SK-N-MC (cell line): ENCODE results near the gene FNIP2.
A peak's percentile ranks its signal among the peaks of the same experiment; 100 is the strongest.

Source experiments
- DNase-seq: peaks from one replicate; pipeline ENCODE4 v3.0.0-alpha.2; 2011; ENCODE audit warnings: low read depth, low spot score
- H3K27ac ChIP-seq: fragments of 200-600 bp; sonication (generic); 2 replicates; pipeline ENCODE4 v1.5.1; 2016; ENCODE audit warnings: mixed run types
- H3K36me3 ChIP-seq: fragments of 200-600 bp; sonication (generic); 2 replicates; pipeline ENCODE4 v1.6.1; 2017; ENCODE audit warnings: antibody characterized with exemption, low read length, mixed read lengths; ENCODE audit not compliant: insufficient read depth
- H3K4me3 ChIP-seq: fragments of 200-600 bp; sonication (generic); 2 replicates; pipeline ENCODE4 v1.5.1; 2016
- H3K9ac ChIP-seq: fragments of 200-600 bp; sonication (generic); 2 replicates; pipeline ENCODE4 v1.8.0; 2017; ENCODE audit warnings: mixed run types, mixed read lengths; ENCODE audit not compliant: insufficient read length
- H3K9me3 ChIP-seq: fragments of 200-600 bp; sonication (generic); 2 replicates; pipeline ENCODE4 v1.6.1; 2017; ENCODE audit warnings: low read depth, mild to moderate bottlenecking, antibody characterized with exemption, low read length, moderate library complexity, mixed read lengths
- EZH2 ChIP-seq: fragments of 200-600 bp; sonication (generic); IDR thresholded peaks from one replicate; pipeline ENCODE4 v1.6.1; 2017; ENCODE audit warnings: antibody characterized with exemption
- FOXP2 ChIP-seq: optimal IDR thresholded peaks from 2 replicates; pipeline ENCODE3; 2011; ENCODE audit warnings: mild to moderate bottlenecking, moderate library complexity; ENCODE audit not compliant: insufficient read depth; ENCODE audit errors: extremely low read length, control extremely low read depth
- POLR2AphosphoS5 ChIP-seq: IDR thresholded peaks from 2 replicates; pipeline ENCODE4 v1.6.1; 2012; ENCODE audit warnings: mild to moderate bottlenecking, low read depth, low read length, borderline replicate concordance

The FNIP2 gene

DNA sequence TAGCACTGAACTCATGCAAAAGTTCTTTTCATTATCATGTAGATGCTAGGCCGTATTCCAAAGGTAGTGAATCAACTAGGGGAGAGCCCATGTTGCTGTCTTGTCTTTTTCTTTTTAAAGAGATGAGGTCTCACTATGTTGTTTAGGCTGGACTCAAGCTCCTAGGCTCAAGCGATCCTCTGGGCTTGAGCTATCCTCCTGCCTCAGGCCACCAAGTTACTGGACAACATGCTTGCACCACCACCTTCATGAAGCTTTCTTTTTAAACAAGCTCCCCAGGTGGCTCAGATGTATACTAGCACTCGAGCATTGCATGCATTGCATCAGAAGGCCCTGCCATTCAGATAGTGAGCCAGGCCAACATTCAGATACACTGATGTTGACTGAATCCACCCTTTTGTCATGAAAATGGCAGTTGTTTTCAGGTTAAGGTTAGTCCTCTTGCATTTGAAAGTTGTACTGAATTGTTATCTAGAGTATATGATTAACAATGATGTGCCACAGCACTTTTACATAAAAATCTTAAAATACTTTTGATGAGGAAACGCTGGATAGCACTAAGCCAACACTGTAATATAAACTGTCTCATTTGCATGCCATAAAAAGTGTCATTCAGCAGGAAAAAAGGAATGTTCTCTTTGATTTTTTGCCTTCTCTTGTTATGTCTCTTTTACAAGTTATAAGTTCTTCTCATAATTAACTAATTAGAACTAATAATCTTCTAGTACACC is 76.7 kb downstream of the FNIP2 start:
- DNase-seq, result no peak
- no peak overlapping the region for H3K4me3 ChIP-seq
- no peaks in the 10 kb centered on the region for H3K36me3 ChIP-seq
- no peak overlapping the region for H3K27ac ChIP-seq
- no peaks in the 10 kb centered on the region for H3K9me3 ChIP-seq
- H3K9ac ChIP-seq, result no peak overlapping the region
- TF ChIP-seq EZH2 (no peak), POLR2AphosphoS5 (no peak), FOXP2 (no peak)

DNA sequence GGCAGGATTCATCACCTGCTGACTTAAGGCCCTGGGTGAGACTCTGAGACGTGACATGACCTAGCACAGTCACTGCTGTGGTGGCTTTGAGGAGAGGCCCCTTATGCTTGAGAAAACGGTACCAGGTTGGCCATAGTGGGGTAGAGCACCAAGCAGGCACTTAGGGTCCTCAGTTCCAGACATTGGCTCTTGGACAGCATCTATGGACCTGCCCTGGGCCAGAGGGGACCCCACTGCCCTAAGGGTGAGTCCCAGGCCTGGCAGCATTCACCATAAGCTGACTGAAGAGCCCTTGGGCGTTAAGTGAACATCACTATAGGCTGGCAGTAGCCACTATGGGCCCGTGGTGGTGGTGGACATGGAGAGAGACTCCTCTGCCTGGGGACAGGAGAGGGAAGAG is 78.7 kb downstream of the FNIP2 start:
- no peak overlapping the region for H3K4me3 ChIP-seq
- no peaks in the 10 kb centered on the region for H3K36me3 ChIP-seq
- no peak overlapping the region for H3K27ac ChIP-seq
- TF ChIP-seq POLR2AphosphoS5 (no peak), FOXP2 (no peak), EZH2 (no peak)
- DNase-seq, result no peak
- H3K9ac ChIP-seq, result no peak overlapping the region
- H3K9me3 ChIP-seq, result no peaks in the 10 kb centered on the region

DNA sequence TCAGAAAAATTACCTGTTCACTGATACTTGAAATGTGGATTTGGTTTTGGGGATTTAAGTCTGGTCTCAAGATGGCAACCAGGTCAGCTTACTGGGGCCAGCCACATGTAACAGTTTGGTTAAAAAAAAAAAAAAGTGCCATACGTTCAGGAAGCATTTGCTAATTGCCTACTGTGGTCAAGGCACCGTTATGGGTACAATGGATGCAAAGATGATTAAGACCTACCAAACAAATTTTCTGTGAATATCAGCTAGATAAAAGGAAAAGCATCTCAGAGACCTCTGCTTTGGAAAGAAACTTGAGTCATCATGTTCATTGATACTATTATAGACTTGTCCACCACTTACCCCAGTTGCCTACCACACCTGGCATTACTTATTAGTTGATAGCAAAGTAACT is 80.9 kb downstream of the FNIP2 start:
- Histone ChIP-seq H3K27ac (no peak overlapping the region), H3K4me3 (no peak overlapping the region), H3K9ac (no peak overlapping the region), H3K36me3 (no peaks in the 10 kb centered on the region), H3K9me3 (no peaks in the 10 kb centered on the region)
- no peak for DNase-seq
- TF ChIP-seq FOXP2 (no peak), POLR2AphosphoS5 (no peak), EZH2 (no peak)

DNA sequence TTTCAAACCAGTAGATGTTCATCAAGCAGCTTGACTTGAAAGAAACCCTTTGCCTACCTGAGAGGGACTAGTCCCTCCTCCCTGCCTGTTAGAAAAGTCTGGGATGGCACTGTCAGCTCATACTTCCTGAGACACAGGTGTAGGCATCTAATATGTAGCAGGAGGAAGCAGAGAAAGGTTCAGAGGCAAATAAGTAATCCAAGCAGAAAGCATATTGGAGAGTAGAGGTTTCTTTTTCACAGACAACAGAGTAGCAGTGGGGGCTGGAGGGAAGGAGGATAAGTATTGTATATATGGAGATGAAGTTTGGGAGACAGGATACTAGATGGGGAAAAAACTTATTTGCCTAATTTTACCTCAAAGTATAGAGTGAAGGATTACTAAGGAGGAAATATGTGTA is 81.5 kb downstream of the FNIP2 start:
- Histone ChIP-seq H3K36me3 (no peaks in the 10 kb centered on the region), H3K9ac (no peak overlapping the region), H3K27ac (no peak overlapping the region), H3K4me3 (no peak overlapping the region), H3K9me3 (no peaks in the 10 kb centered on the region)
- DNase-seq, result no peak
- TF ChIP-seq EZH2 (no peak), FOXP2 (no peak), POLR2AphosphoS5 (no peak)

DNA sequence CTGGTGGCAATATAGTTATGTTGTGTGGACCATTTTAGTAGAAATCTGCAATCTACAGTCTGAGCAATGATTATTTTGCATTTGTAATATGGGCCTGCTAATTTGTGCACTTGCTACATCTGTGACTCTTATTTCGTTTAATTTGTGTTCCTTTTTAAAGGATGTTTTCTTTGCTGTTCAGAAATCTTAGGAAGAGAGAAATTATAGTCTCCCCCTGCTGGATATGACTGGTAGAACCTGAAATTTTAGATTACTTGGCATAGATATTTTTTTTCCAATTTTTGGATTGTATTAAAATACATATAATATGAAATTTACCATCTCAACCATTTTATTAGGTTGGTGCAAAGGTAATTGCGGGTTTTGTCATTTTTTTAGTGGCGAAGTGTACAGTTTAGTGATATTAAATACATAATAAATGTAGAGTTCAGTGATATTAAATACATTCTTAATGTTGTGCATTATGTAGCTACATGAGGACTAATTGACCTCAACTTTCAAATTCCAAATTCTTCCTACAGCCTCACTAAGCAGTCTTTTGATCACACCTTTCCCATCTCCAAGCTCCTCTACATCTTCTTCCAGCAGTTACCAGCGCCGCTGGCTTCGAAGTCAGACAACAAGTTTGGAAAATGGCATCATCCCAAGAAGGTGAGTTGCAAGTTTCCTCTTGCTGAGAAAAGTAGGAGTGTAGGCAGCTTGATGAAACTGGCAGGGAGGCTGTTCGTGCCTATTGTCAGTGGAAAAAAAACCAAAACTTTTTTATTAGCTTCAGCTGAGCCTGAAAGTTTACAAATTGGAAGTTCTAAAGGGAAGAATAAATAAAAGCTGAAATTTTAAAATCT is 82.2 kb downstream of the FNIP2 start:
- H3K4me3 ChIP-seq, result no peak overlapping the region
- H3K9ac ChIP-seq, result no peak overlapping the region
- TF ChIP-seq POLR2AphosphoS5, result no peak
- no peak for TF ChIP-seq FOXP2
- no peak for TF ChIP-seq EZH2
- DNase-seq, result no peak
- H3K27ac ChIP-seq, result no peak overlapping the region
- H3K9me3 ChIP-seq, result no peaks in the 10 kb centered on the region
- H3K36me3 ChIP-seq, result no peaks in the 10 kb centered on the region

- Histone ChIP-seq H3K36me3 (no peaks in the 10 kb centered on the region), H3K4me3 (no peak overlapping the region), H3K9me3 (no peaks in the 10 kb centered on the region), H3K27ac (peak overlapping the region; percentile 53; the same call in 1 of the 2 replicates), H3K9ac (no peak overlapping the region)
- DNase-seq, result no peak
- TF ChIP-seq POLR2AphosphoS5, result no peak
- TF ChIP-seq EZH2, result no peak
- no peak for TF ChIP-seq FOXP2
These were observed 85.4 kb downstream of the FNIP2 start for GRCh38 chr4:158854236-158854635.

GRCh38 chr4:158856852-158857251 is 88.0 kb downstream of the FNIP2 start:
- no peak overlapping the region for H3K9ac ChIP-seq
- H3K9me3 ChIP-seq, result no peaks in the 10 kb centered on the region
- TF ChIP-seq POLR2AphosphoS5, result no peak
- TF ChIP-seq EZH2, result no peak
- no peak for TF ChIP-seq FOXP2
- no peak overlapping the region for H3K4me3 ChIP-seq
- no peak overlapping the region for H3K27ac ChIP-seq
- peaks cover 3% of the 10 kb centered on the region; the same call in 1 of the 2 replicates for H3K36me3 ChIP-seq
- peak; percentile 55 for DNase-seq

DNA sequence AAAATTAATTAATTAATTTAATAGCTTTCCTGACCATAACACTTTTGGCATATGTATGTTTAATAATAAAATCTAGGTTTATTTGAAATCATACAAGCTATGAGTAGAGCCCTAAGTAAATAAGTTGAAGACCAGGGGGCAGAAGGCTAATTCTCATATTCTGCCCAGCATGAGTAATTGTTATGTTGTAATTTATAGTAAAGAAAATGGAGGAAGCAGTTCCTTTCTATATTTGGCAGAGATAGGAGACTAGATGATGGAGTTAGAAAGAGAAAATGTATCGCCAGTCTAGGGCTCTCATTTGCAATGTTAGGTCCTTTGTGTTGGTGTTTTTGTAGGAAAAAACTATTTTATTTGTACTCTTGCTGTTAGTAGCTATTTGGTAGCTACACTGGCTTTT is 89.1 kb downstream of the FNIP2 start:
- H3K9ac ChIP-seq, result no peak overlapping the region
- H3K9me3 ChIP-seq, result no peaks in the 10 kb centered on the region
- peaks cover 3% of the 10 kb centered on the region; the same call in 1 of the 2 replicates for H3K36me3 ChIP-seq
- no peak overlapping the region for H3K27ac ChIP-seq
- H3K4me3 ChIP-seq, result no peak overlapping the region
- no peak for DNase-seq
- TF ChIP-seq POLR2AphosphoS5, result no peak
- no peak for TF ChIP-seq EZH2
- TF ChIP-seq FOXP2, result no peak
